Upper lobe of right lung (tissue), 1 donor: ENCODE data around the gene PRSS2. TPM values are rescaled to one million over a fixed set of nuclear protein-coding genes. Genes with fewer than 3 reads are reported as not detected.

ENCODE experiments used
- ATAC-seq: fragments of 200-7000 bp; cut with Tn5 transposase; one replicate; pipeline ENCODE4 v1.9.1; 2020; ENCODE audit warnings: mild to moderate bottlenecking, moderate library complexity
- DNase-seq: peaks from one replicate; pipeline ENCODE4 v3.0.0-alpha.2; 2020
- H3K27ac ChIP-seq: fragments of 200-600 bp; one replicate; pipeline ENCODE4 v1.8.0; 2022
- H3K27me3 ChIP-seq: fragments of 200-600 bp; one replicate; pipeline ENCODE4 v1.8.0; 2022; ENCODE audit warnings: mild to moderate bottlenecking
- H3K36me3 ChIP-seq: fragments of 200-600 bp; one replicate; pipeline ENCODE4 v1.8.0; 2022
- H3K4me1 ChIP-seq: fragments of 200-600 bp; one replicate; pipeline ENCODE4 v1.8.0; 2022
- H3K4me3 ChIP-seq: fragments of 200-600 bp; one replicate; pipeline ENCODE4 v1.8.0; 2022; ENCODE audit warnings: mild to moderate bottlenecking
- H3K9me3 ChIP-seq: fragments of 200-600 bp; one replicate; pipeline ENCODE4 v1.8.0; 2022
- intact Hi-C: fragments of 100-400 bp; cut with DNase I; formaldehyde crosslinking; loops from one replicate; pipeline ENCODE4 v1.11.0; 2022
- long read RNA-seq: library from polyadenylated mRNA; unstranded; transcript quantifications from one replicate; pipeline ENCODE4 v2.0.0, GENCODE V29; 2021
- total RNA-seq: library from RNA; stranded (reverse); fragmentation: NEBNext Ultra II Directional; extraction: Animal tissue kit (Norgen Biotek cat#: 25700); gene quantifications from one replicate; pipeline ENCODE4 v1.2.1, GENCODE V29; 2021
- TF ChIP-seq, protein P1 (sequence below): fragments of 200-600 bp; IDR thresholded peaks from one replicate; pipeline ENCODE4 v1.8.0; 2022; ENCODE audit warnings: antibody characterized with exemption
- donor health status: DM: no; HTN: yes; CAD: no; lungs with severe emphysema.

The PRSS2 gene
- total RNA-seq: not detected
- long read RNA-seq: 0 reads

DNA sequence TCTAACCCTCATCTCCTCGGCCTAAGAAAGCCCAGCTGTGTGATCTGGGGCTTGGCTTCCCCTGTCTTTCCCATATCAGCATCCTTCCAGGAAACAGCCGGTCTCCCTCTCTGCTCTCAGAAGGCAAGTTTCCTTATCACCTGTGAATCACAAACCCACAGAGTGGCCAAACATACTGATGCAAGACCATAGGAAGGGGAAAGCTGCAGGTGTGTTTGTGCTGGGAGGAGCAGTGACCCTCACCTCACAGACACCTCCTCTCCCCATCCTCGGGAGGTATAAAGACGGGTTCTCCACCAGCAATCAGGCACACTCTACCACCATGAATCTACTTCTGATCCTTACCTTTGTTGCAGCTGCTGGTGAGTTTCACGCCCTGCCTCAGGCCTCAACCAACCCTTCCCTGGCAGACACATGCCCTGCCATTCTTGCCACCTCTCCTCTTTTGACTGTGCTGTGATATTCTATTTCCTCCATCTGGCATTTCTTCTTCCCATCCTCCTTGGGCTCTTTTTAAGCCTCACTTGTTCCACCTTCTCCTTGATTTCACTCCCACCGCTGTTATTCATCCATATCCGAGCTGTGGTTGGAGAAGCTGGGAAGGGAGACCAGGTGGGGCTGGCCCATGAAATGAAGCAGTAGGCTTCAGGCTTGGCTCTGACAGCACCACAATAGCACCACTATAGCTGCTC lies at the start of gene PRSS2:
PRSS2 (plus strand) TSS at position 310 of the 692 bp plus-strand sequence; CDS start at position 323, 13 bp downstream.
- no peak for ATAC-seq
- H3K4me1 ChIP-seq: no peaks in the 10 kb centered on the region
- intact Hi-C loops: no loop called here

DNA sequence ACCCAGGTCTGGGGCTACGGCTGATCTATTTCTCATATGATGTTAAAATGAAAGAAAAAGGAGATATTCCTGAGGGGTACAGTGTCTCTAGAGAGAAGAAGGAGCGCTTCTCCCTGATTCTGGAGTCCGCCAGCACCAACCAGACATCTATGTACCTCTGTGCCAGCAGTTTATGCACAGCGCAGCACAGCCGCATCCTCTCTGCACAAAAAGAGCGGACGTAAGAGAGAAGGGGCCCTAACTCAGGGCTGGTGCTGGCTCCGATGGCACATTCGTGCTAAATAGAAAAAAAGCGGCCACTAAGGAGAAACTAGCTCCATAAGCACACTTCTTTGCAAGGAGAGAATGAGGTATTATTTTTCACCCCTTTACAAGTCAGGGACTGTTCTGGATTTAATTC lies 49.8 kb upstream of the PRSS2 start:
- no peak for ATAC-seq
- Histone ChIP-seq H3K4me1 (no peaks in the 10 kb centered on the region), H3K27me3 (peaks cover 6% of the 10 kb centered on the region), H3K9me3 (no peaks in the 10 kb centered on the region), H3K4me3 (no peak overlapping the region), H3K36me3 (no peaks in the 10 kb centered on the region), H3K27ac (no peak overlapping the region)
- intact Hi-C loops: no loop called here
- TF ChIP-seq, protein P1, sequence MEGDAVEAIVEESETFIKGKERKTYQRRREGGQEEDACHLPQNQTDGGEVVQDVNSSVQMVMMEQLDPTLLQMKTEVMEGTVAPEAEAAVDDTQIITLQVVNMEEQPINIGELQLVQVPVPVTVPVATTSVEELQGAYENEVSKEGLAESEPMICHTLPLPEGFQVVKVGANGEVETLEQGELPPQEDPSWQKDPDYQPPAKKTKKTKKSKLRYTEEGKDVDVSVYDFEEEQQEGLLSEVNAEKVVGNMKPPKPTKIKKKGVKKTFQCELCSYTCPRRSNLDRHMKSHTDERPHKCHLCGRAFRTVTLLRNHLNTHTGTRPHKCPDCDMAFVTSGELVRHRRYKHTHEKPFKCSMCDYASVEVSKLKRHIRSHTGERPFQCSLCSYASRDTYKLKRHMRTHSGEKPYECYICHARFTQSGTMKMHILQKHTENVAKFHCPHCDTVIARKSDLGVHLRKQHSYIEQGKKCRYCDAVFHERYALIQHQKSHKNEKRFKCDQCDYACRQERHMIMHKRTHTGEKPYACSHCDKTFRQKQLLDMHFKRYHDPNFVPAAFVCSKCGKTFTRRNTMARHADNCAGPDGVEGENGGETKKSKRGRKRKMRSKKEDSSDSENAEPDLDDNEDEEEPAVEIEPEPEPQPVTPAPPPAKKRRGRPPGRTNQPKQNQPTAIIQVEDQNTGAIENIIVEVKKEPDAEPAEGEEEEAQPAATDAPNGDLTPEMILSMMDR: no peak
- DNase-seq: no peak

More for the DNA sequence above, at the start of gene PRSS2:
- Histone ChIP-seq H3K9me3 (no peaks in the 10 kb centered on the region), H3K27ac (no peak within 1 kb of the TSS), H3K4me3 (no peak within 1 kb of the TSS), H3K36me3 (no peaks in the 10 kb centered on the region), H3K27me3 (no peaks in the 10 kb centered on the region)
- TF ChIP-seq, protein P1: no peak
- DNase-seq: no peak

DNA sequence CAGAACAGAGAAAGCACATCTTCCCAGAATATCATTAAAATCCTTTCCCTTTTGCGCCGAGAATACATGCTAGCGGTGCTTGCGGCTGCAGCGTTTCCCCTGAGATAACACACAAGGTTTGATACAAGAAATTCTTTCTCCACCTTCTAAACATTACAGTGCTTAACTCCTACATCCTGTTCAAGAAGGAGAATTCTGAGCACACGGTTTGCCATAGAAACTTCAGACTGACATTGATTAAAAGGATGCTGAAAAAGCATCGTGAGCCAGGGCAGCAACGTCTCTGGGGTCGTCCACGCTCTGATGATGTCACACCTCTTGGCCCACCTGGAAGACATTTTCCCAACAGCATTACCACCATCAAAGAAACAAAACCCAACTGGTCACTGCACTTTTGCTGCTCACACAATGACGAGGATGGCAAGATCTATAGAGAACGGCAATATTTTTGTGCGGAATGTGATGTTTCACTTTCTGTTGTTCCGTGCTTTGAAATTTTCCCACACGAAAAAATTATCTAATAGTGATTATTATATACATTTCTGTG lies 48.4 kb upstream of the PRSS2 start:
- no peak overlapping the region for H3K27ac ChIP-seq
- TF ChIP-seq, protein P1: no peak
- ATAC-seq (no peak), DNase-seq (no peak)
- no peaks in the 10 kb centered on the region for H3K36me3 ChIP-seq
- intact Hi-C loops: no loop called here
- peaks cover 6% of the 10 kb centered on the region for H3K27me3 ChIP-seq
- H3K9me3 ChIP-seq: no peaks in the 10 kb centered on the region
- H3K4me3 ChIP-seq: no peak overlapping the region
- H3K4me1 ChIP-seq: no peaks in the 10 kb centered on the region

DNA sequence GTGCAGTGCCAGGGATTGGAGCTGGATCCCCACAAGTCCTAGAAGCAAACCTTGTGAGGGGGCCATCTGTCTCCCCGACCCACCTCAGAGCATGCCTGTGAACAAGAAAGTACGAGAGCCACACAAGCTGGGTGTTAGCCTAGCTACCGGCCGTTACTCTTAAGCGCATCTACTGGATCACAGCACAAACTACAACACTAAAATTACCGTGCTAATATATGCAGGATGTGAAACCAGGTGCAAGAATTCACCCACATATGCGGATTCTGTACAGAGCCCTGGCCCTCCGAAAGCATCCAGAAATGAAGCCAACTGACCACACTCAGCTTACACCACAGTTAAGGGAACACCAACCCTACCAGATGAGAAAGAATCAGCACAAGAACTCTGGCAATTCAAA lies 37.5 kb upstream of the PRSS2 start:
- ATAC-seq (no peak), DNase-seq (no peak)
- no peaks in the 10 kb centered on the region for H3K9me3 ChIP-seq
- no peak overlapping the region for H3K4me3 ChIP-seq
- TF ChIP-seq, protein P1: no peak
- no peaks in the 10 kb centered on the region for H3K36me3 ChIP-seq
- no peaks in the 10 kb centered on the region for H3K27me3 ChIP-seq
- no peaks in the 10 kb centered on the region for H3K4me1 ChIP-seq
- H3K27ac ChIP-seq: no peak overlapping the region
- intact Hi-C loops: no loop called here

DNA sequence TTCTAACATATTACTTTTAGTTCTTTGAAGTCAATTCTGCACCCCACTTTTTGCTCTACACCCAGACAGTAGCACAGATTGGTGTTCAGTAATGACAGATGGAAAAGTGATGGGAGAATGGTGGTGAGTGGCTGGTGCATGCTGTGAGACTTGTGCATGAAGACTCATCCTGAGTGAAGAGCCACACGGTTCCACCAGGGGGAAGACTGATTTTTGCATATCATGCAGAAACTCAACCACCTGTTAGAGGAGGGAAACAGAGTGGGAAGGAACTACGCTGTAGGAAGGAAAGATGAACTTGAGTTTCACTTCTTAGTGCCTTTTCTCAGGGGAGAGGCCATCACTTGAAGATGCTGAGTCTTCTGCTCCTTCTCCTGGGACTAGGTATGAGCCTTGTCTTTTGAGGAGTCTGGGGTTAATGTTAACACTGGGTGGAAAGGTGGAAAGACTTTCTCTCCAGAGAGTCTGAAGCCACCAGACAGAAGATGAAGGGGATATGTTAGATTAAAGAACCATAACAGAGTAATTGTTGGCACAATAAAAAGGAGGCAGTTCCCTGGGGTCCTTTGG lies 30.8 kb upstream of the PRSS2 start:
- Histone ChIP-seq H3K4me1 (no peaks in the 10 kb centered on the region), H3K36me3 (no peaks in the 10 kb centered on the region), H3K27ac (no peak overlapping the region), H3K9me3 (no peaks in the 10 kb centered on the region), H3K27me3 (peaks cover 4% of the 10 kb centered on the region), H3K4me3 (no peak overlapping the region)
- no peak for ATAC-seq
- intact Hi-C loops: no loop called here
- no peak for DNase-seq
- TF ChIP-seq, protein P1: no peak
